GM12801 (cell line): ENCODE data around the gene ALDH6A1.

ENCODE experiments used
- CTCF ChIP-seq: IDR thresholded peaks from one replicate; pipeline ENCODE4 v1.5.1; 2011; ENCODE audit warnings: control low read depth; ENCODE audit not compliant: insufficient read length; ENCODE audit errors: extremely low read depth

Gene ALDH6A1

GRCh38 chr14:74038020-74038859 lies 46.0 kb downstream of the ALDH6A1 start:
- no peak for TF ChIP-seq CTCF

- TF ChIP-seq CTCF, result no peak
These were observed 48.7 kb downstream of the ALDH6A1 start for GRCh38 chr14:74035556-74035955.

DNA sequence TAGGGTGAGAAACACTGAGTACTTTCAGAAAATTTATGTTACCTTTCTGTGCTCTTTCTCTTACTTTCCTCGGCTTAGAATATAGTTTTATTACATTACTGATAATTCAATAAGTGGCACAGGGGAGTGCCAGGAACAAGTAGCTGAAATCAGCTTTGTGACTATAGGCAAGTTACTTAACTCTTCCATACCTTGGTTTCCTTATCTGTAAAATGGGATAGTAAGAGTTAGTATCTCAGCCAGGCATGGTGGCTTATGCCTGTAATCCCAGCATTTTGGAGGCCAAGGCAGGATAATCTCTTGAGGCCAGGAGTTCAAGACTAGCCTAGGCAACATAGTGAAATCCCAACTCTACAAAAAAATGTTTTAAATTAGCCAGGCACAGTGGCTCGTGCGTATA lies 49.7 kb downstream of the ALDH6A1 start:
- TF ChIP-seq CTCF, result no peak

GRCh38 chr14:74029136-74029535 lies 55.1 kb downstream of the ALDH6A1 start:
- TF ChIP-seq CTCF, result no peak

DNA sequence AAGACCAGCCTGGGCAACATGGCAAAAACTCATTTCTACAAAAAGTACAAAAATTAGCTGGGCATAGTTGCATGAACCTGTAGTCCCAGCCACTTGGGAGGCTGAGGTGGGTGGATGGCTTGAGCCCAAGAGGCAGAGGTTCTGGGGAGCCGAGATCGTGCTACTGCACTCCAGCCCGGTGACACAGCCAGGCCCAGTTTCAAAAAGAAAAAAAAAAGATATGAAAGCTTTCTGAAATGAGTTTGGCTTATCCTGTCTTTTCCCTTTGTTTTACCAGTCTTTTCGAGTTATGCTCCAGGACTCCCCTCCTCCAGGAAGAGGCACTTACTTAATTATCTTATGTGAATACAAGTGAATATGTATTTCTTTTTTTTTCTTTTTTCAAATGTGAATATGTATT lies 61.9 kb downstream of the ALDH6A1 start:
- TF ChIP-seq CTCF, result no peak

GRCh38 chr14:74019408-74020137 lies 64.7 kb downstream of the ALDH6A1 start:
- TF ChIP-seq CTCF, result no peak

DNA sequence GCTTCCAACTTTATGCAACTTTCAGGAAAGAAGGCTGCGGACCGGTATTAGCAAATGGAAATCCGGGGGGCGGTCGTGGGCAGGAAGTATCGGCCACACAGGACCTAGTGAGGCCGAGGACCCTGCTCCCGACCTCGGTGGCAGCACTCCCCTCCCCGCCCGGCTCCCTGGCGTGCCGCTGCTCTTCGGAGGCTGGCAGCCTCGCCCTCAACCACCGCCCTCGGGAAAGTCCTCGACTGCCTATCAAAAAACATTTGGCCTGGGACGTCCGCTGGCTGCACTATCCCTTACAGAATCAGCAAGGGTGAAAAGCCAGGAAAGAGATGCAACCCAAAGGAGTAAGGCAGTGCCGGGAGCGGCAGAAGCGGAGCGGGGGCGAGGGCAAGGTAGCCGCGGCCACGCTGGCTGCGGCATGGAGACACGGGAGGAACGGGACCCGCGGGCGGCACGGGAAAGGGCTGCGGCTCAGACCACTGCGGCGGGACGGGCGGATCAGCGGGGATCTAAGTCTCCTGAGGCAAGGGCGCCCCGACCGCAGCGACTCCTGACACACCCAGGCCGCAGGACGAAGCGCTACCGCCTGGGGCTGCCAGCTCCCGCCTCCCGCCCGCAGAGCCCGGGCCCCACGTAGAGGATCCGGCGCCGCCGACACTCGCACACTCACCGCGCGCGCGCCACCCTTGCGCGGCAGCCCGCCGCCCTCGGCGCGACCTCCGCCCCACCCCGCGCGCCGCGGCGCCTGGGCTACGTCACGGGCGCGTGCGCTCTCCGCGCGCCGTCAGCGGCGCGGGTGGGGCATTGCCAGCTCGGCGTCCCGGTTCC lies 65.5 kb downstream of the ALDH6A1 start, which contains the start of the genes BBOF1 and ENTPD5:
Gene BBOF1, plus strand, starts transcription at position 764 of the 822 bp plus-strand sequence. CDS start 130 bp downstream, outside the sequence.
Gene ENTPD5, minus strand, starts transcription at position 703 of the 822 bp plus-strand sequence. CDS start 31,186 bp downstream, outside the sequence.
- TF ChIP-seq CTCF, result no peak
